ENCODE measurements around the gene FGF16.

The FGF16 gene

DNA sequence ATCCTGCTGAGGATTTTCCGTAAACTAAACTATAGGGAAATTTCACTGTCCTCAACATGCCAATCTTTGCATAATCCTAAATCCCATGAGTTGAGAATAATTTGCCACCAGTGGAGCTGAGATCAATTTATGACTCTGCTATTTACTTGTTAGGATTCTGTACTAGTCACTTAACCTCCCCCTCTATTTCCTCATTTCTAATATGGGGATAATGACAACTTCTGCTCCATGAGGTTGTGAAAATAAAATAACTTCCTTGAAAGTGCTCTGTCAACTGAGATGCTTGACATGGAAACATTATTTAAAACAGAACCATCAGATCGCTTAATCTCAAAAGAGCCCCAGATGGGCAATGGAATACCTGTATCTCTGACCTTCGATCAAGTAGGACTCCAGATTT lies 2.6 kb upstream of the FGF16 start:
- Histone ChIP-seq H3K4me1 (ENCODE audit: control insufficient read depth in 1 of 2, insufficient read depth in 2 of 2, low read length in 2 of 2) (peaks cover 8 to 9% of the 10 kb centered on the region in 2 experiments), H3K4me3 (ENCODE audit: low read depth, low read length) (no peak overlapping the region), H3K27me3 (ENCODE audit: insufficient read depth, low read length) (peaks cover 24% of the 10 kb centered on the region), H3K79me2 (ENCODE audit: control insufficient read depth, insufficient read depth, low read length, poor library complexity) (no peaks in the 10 kb centered on the region), H4K8ac (ENCODE audit: low read depth, low read length) (no peak overlapping the region), H3K23ac (ENCODE audit: low read length) (no peak overlapping the region), H3K27ac (ENCODE audit: low read depth, low read length) (no peak overlapping the region), H2AFZ (ENCODE audit: insufficient read depth, low read length, poor library complexity) (no peak overlapping the region), H3K14ac (ENCODE audit: low read length) (no peak overlapping the region), H4K12ac (ENCODE audit: low read depth, low read length) (no peak overlapping the region), H2AK5ac (ENCODE audit: low read length) (no peak overlapping the region), H3K9me3 (ENCODE audit: insufficient read depth, low read depth, low read length) (no peaks in the 10 kb centered on the region), H2BK5ac (ENCODE audit: low read depth, low read length, poor library complexity) (no peak overlapping the region), H3K9ac (ENCODE audit: low read length) (no peak overlapping the region), H2BK120ac (ENCODE audit: insufficient read depth, low read length, poor library complexity) (no peak overlapping the region), H3K36me3 (ENCODE audit: control insufficient read depth in 1 of 2, insufficient read depth in 2 of 2, low read length in 2 of 2) (no peaks in the 10 kb centered on the region), H2BK12ac (ENCODE audit: low read length) (no peak overlapping the region), H3K79me1 (ENCODE audit: low read length) (no peaks in the 10 kb centered on the region), H3K18ac (ENCODE audit: low read length) (no peak overlapping the region), H4K91ac (ENCODE audit: low read depth, low read length) (no peak overlapping the region), H3K4ac (ENCODE audit: low read depth, low read length) (no peak overlapping the region), H3K4me2 (ENCODE audit: low read length) (no peak overlapping the region)
- no peak for DNase-seq
- no CpG with 5 or more reads among the region's 3 CpGs for WGBS (ENCODE audit: extremely low coverage, insufficient coverage, insufficient read length)

DNA sequence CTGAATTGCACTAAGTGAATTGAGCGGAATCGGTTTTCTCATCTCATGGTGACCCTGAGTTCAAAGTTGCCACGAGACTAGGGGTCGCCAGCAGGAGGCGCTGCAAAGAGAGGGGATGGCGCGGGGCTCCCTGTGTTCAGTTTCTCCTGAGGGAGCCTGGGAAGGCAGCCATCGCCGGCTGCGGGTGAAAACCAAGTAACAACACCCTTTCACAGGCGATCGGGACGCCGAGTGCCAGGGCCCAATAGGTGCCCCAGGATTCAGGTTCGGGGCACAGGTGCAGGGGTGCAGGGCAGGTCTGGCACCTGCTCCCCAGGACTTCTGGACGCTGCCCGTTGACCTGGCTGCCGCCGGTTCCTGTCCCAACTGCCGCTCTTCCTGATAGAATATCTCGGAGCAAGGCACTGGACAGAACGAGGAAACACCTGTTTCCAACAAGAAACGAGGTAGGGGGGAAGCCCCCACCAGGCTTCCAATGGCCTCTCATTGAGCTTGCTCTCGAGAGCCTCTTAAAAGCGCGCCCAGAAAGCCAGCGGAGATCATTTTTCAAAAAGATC lies 1.1 kb upstream of the FGF16 start:
- no peak overlapping the region for H3K23ac ChIP-seq (ENCODE audit: low read length)

DNA sequence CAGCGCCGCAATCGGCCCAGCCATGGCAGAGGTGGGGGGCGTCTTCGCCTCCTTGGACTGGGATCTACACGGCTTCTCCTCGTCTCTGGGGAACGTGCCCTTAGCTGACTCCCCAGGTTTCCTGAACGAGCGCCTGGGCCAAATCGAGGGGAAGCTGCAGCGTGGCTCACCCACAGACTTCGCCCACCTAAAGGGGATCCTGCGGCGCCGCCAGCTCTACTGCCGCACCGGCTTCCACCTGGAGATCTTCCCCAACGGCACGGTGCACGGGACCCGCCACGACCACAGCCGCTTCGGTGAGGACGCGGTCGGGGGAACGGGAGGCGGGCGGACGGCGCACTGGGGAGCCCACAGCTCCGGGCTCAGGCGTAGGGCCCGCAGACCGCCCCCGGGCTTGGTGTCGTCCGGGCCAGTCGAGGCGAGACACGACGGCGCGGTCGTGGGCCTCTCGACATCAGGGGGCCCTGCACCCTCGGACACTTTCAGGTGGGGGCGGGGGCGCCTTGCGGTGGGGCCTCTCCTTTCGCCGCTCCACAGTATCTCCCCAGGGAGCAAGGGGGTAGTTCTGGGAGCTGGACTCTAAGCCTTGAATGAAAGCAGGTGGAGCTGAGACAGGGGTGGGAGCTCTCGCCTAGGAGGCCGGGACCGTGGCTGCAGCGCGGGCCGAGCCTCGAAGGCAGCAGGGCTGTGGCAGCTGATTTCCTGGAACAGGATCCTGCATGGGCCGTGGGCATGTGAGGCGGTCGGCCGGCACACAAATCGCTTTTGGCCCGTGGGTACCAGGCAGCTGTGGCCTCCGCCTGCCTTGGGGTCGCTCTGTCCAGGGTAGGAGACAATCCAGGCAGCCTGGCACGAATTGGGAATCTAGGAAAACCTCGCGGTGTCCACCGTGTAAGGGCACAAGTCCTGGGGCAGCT lies 722 bp downstream of the FGF16 start:
- Histone ChIP-seq H3K18ac (ENCODE audit: low read length) (no peak overlapping the region), H3K14ac (ENCODE audit: low read length) (no peak overlapping the region)
- WGBS (ENCODE audit: extremely low coverage, insufficient coverage, insufficient read length), result no CpG with 5 or more reads among the region's 73 CpGs

More for the DNA sequence above, 1.1 kb upstream of the FGF16 start:
- Histone ChIP-seq H3K79me1 (ENCODE audit: low read length) (no peaks in the 10 kb centered on the region), H2BK12ac (ENCODE audit: low read length) (no peak overlapping the region), H3K18ac (ENCODE audit: low read length) (no peak overlapping the region), H2AFZ (ENCODE audit: insufficient read depth, low read length, poor library complexity) (no peak overlapping the region), H3K27me3 (ENCODE audit: insufficient read depth, low read length) (peaks cover 24% of the 10 kb centered on the region), H3K27ac (ENCODE audit: low read depth, low read length) (no peak overlapping the region), H3K9ac (ENCODE audit: low read length) (no peak overlapping the region), H4K12ac (ENCODE audit: low read depth, low read length) (no peak overlapping the region), H2BK5ac (ENCODE audit: low read depth, low read length, poor library complexity) (no peak overlapping the region), H3K4me3 (ENCODE audit: low read depth, low read length) (no peak overlapping the region), H3K4me2 (ENCODE audit: low read length) (peak overlapping the region; percentile 36), H3K4ac (ENCODE audit: low read depth, low read length) (no peak overlapping the region), H3K9me3 (ENCODE audit: insufficient read depth, low read depth, low read length) (no peaks in the 10 kb centered on the region), H3K79me2 (ENCODE audit: control insufficient read depth, insufficient read depth, low read length, poor library complexity) (no peaks in the 10 kb centered on the region), H3K14ac (ENCODE audit: low read length) (no peak overlapping the region), H4K91ac (ENCODE audit: low read depth, low read length) (no peak overlapping the region), H2AK5ac (ENCODE audit: low read length) (no peak overlapping the region), H4K8ac (ENCODE audit: low read depth, low read length) (no peak overlapping the region), H3K4me1 (ENCODE audit: control insufficient read depth in 1 of 2, insufficient read depth in 2 of 2, low read length in 2 of 2) (peaks cover 8 to 9% of the 10 kb centered on the region in 2 experiments), H3K36me3 (ENCODE audit: control insufficient read depth in 1 of 2, insufficient read depth in 2 of 2, low read length in 2 of 2) (no peaks in the 10 kb centered on the region), H2BK120ac (ENCODE audit: insufficient read depth, low read length, poor library complexity) (no peak overlapping the region)
- no peak for DNase-seq
- WGBS (ENCODE audit: extremely low coverage, insufficient coverage, insufficient read length), result no CpG with 5 or more reads among the region's 27 CpGs

DNA sequence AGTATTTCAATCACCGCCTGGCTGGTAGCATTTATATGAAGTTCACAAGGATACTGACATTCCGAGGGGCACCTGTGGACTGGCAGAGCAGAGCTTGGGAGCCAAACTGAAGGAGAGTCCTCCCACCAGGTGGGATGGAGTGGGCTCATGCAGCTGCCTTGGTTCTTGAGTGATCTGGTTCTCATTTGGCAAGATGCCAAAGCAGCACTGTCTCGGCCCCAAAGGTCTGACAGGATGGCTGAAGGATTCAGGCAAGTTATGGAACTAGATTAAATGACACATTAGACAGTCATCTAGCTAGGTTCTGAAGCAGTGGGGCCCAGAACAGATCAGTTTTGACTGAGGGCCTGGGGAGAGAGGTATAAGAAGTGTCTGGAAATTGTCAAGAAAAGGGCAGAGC lies 3.2 kb downstream of the FGF16 start:
- no peak for DNase-seq
- Histone ChIP-seq H3K27me3 (ENCODE audit: insufficient read depth, low read length) (peaks cover 24% of the 10 kb centered on the region), H3K27ac (ENCODE audit: low read depth, low read length) (no peak overlapping the region), H3K4me1 (ENCODE audit: control insufficient read depth in 1 of 2, insufficient read depth in 2 of 2, low read length in 2 of 2) (peaks cover 8 to 9% of the 10 kb centered on the region in 2 experiments), H4K12ac (ENCODE audit: low read depth, low read length) (no peak overlapping the region), H2AFZ (ENCODE audit: insufficient read depth, low read length, poor library complexity) (no peak overlapping the region), H2BK12ac (ENCODE audit: low read length) (no peak overlapping the region), H4K91ac (ENCODE audit: low read depth, low read length) (no peak overlapping the region), H3K9ac (ENCODE audit: low read length) (no peak overlapping the region), H3K23ac (ENCODE audit: low read length) (no peak overlapping the region), H2AK5ac (ENCODE audit: low read length) (no peak overlapping the region), H3K9me3 (ENCODE audit: insufficient read depth, low read depth, low read length) (no peaks in the 10 kb centered on the region), H3K14ac (ENCODE audit: low read length) (no peak overlapping the region), H3K4me3 (ENCODE audit: low read depth, low read length) (no peak overlapping the region), H2BK5ac (ENCODE audit: low read depth, low read length, poor library complexity) (no peak overlapping the region), H3K79me2 (ENCODE audit: control insufficient read depth, insufficient read depth, low read length, poor library complexity) (no peaks in the 10 kb centered on the region), H3K79me1 (ENCODE audit: low read length) (no peaks in the 10 kb centered on the region), H3K4me2 (ENCODE audit: low read length) (no peak overlapping the region), H4K8ac (ENCODE audit: low read depth, low read length) (no peak overlapping the region), H2BK120ac (ENCODE audit: insufficient read depth, low read length, poor library complexity) (no peak overlapping the region), H3K4ac (ENCODE audit: low read depth, low read length) (no peak overlapping the region), H3K18ac (ENCODE audit: low read length) (no peak overlapping the region), H3K36me3 (ENCODE audit: control insufficient read depth in 1 of 2, insufficient read depth in 2 of 2, low read length in 2 of 2) (no peaks in the 10 kb centered on the region)
- no CpG with 5 or more reads among the region's 3 CpGs for WGBS (ENCODE audit: extremely low coverage, insufficient coverage, insufficient read length)

More for the DNA sequence above, 722 bp downstream of the FGF16 start:
- Histone ChIP-seq H2AK5ac (ENCODE audit: low read length) (no peak overlapping the region), H2BK5ac (ENCODE audit: low read depth, low read length, poor library complexity) (no peak overlapping the region), H3K27me3 (ENCODE audit: insufficient read depth, low read length) (peaks cover 24% of the 10 kb centered on the region), H2AFZ (ENCODE audit: insufficient read depth, low read length, poor library complexity) (no peak overlapping the region), H4K91ac (ENCODE audit: low read depth, low read length) (no peak overlapping the region), H3K27ac (ENCODE audit: low read depth, low read length) (no peak overlapping the region), H2BK12ac (ENCODE audit: low read length) (no peak overlapping the region), H3K4me1 (ENCODE audit: control insufficient read depth in 1 of 2, insufficient read depth in 2 of 2, low read length in 2 of 2) (peaks cover 8 to 9% of the 10 kb centered on the region in 2 experiments), H3K36me3 (ENCODE audit: control insufficient read depth in 1 of 2, insufficient read depth in 2 of 2, low read length in 2 of 2) (no peaks in the 10 kb centered on the region), H3K4me3 (ENCODE audit: low read depth, low read length) (no peak overlapping the region), H3K4ac (ENCODE audit: low read depth, low read length) (no peak overlapping the region), H2BK120ac (ENCODE audit: insufficient read depth, low read length, poor library complexity) (no peak overlapping the region), H3K79me1 (ENCODE audit: low read length) (no peaks in the 10 kb centered on the region), H4K8ac (ENCODE audit: low read depth, low read length) (no peak overlapping the region), H3K4me2 (ENCODE audit: low read length) (peak overlapping the region; percentile 68), H4K12ac (ENCODE audit: low read depth, low read length) (peak overlapping the region; percentile 43), H3K9me3 (ENCODE audit: insufficient read depth, low read depth, low read length) (no peaks in the 10 kb centered on the region), H3K79me2 (ENCODE audit: control insufficient read depth, insufficient read depth, low read length, poor library complexity) (no peaks in the 10 kb centered on the region), H3K9ac (ENCODE audit: low read length) (no peak overlapping the region), H3K23ac (ENCODE audit: low read length) (no peak overlapping the region)
- no peak for DNase-seq
